Measurements from ENCODE around the gene CLEC16A.
"Not testable (repeated sequence)": the region's sequence is repeated elsewhere in the genome, so short reads cannot be mapped to it uniquely, and the experiment has no call there.

The CLEC16A gene

DNA sequence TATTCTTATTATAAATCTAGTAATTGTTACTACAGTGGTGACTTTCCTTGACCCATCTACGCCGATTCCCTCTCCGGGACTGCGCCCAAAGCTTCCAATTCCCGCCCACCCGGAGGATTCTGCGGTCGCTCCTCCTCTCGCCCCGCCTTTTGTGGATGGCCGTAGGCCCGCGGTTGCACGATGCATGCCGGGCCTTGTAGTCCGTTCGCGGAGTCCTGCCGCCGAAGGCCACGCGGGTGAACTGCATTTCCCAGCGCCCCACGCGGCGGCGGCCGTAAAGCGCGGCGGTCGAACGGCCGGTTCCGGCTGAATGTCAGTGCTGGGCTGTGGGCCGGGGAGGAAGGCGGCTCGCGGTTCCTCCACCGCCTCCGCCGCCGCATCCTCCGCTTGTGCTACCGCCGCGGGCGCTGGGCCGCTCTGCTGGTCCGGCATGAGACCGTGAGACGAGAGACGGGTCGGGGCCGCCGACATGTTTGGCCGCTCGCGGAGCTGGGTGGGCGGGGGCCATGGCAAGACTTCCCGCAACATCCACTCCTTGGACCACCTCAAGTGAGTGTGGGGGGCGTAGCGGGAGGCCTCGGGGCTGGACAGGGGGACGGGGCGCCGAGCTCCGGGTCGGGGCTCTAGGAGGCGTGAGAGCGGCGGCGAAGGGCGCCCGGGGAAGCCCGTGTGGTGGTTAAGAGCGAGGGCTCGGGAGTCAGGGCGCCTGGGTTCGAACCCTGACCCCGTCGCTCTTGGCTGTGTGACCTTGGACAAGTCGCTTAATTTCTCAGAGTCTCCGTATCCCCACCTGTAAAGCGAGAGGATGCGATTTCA, at the start of gene CLEC16A:
Gene CLEC16A (plus strand): TSS at position 316 of the 816 bp plus-strand sequence. CDS start 154 bp downstream, at position 470.
- peak; percentile 80 for FAIRE-seq

GRCh38 chr16:10895053-10895946, 49.1 kb upstream of the CLEC16A start:
- no peak for FAIRE-seq

GRCh38 chr16:10896165-10896564, 48.2 kb upstream of the CLEC16A start:
- no peak for FAIRE-seq

DNA sequence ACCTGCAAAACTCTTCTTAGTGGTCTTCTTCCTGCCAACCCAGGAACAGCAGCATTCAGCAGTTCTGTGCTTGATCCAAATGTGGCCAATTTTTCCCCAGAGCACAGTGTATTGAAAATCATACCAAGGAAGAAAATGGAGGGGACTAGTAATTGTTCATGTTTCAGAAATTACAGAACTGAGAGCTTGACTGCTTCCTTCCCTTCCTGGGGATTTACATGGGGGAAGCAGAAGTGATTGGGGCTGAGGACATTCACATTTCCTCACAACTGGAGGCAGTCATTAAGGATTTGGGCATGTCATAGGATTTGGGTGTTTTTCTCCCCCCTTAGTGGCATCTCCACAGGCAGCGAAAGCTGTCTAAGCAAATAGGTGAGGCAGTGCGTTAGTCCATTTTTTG, 47.6 kb upstream of the CLEC16A start:
- FAIRE-seq: no peak

DNA sequence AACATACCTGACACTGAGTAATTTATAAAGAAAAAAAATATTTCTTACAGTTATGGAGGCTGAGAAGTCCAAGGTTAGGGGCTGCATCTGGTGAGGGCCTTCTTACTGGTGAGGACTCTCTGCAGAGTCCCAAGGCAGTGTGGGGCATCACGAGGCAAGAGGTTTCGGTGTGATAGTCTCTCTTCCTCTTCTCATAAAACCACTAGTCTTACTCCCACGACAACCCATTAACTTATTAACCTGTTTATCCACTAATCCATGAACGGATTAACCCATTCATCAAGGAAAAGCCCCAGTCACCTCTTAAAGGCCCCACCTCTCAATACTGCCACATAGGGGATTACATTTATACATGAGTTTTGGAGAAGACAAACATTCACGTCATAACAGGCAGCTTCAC, 47.2 kb upstream of the CLEC16A start:
- FAIRE-seq: no peak

DNA sequence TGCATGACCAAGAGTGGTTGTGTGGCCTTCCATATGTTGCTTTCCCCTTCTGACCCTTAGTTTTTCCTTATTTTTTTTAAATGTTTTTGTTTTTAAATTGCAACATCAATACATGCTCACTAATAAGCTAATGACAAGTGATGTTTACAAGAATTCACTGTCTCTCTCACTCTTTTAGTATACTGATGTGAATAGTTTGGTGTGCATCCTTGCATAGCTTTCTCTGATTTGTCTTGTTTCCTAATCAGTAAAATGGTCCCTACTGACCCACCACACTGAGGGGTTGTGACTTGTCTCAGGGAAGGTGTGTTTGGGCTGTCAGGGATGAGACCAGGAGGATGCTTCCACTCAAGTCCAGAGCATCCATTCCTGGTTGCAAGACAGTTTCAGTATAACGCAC, 41.4 kb upstream of the CLEC16A start:
- FAIRE-seq: no peak

DNA sequence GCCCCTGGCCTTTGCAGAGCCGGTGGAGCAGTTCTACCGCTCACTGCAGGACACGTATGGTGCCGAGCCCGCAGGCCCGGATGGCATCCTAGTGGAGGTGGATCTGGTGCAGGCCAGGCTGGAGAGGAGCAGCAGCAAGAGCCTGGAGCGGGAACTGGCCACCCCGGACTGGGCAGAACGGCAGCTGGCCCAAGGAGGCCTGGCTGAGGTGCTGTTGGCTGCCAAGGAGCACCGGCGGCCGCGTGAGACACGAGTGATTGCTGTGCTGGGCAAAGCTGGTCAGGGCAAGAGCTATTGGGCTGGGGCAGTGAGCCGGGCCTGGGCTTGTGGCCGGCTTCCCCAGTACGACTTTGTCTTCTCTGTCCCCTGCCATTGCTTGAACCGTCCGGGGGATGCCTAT, 37.9 kb upstream of the CLEC16A start:
- FAIRE-seq: no peak

DNA sequence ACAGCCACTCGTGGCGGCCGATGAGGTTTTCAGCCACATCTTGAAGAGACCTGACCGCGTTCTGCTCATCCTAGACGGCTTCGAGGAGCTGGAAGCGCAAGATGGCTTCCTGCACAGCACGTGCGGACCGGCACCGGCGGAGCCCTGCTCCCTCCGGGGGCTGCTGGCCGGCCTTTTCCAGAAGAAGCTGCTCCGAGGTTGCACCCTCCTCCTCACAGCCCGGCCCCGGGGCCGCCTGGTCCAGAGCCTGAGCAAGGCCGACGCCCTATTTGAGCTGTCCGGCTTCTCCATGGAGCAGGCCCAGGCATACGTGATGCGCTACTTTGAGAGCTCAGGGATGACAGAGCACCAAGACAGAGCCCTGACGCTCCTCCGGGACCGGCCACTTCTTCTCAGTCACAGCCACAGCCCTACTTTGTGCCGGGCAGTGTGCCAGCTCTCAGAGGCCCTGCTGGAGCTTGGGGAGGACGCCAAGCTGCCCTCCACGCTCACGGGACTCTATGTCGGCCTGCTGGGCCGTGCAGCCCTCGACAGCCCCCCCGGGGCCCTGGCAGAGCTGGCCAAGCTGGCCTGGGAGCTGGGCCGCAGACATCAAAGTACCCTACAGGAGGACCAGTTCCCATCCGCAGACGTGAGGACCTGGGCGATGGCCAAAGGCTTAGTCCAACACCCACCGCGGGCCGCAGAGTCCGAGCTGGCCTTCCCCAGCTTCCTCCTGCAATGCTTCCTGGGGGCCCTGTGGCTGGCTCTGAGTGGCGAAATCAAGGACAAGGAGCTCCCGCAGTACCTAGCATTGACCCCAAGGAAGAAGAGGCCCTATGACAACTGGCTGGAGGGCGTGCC, 37.2 kb upstream of the CLEC16A start:
- no peak for FAIRE-seq

GRCh38 chr16:10907757-10908045, 36.7 kb upstream of the CLEC16A start:
- no peak for FAIRE-seq

DNA sequence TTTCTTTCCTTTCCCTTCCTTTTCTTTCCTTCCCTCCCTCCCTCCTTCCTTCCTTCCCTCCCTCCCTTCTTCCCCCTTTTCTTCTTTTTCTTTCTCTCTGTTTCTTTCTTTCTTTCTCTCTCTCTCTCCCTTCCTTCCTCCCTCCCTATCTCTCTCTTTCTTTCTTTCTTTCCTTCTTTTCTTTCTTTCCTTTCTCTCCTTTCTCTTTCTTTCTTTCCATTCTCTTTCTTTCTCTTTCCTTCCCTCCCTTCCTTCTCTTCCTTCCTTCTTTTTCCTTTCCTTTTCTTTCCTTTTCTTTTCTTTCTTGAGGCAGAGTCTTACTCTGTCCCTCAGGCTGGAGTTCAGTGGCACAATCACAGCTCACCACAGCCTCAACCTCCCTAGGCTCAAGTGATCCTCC, 33.1 kb upstream of the CLEC16A start:
- FAIRE-seq: no peak

DNA sequence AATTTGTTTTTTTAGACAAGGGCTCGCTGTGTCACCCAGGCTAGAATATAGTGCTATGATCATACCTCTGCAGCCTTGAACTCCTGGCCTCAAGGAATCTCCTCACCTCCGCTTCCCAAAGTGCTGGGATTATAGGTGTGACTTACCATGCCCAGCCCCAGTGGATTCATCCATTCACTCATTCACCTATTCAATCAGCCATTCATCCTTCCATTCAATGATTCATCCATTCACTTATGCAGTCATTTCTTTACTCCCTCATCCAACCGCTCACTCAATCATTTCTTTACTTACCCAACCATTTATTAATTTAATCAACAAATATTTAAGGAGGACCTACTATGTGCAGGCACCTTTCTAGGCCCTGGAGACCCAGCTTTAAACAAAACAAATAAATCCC, 27.8 kb upstream of the CLEC16A start:
- no peak for FAIRE-seq

DNA sequence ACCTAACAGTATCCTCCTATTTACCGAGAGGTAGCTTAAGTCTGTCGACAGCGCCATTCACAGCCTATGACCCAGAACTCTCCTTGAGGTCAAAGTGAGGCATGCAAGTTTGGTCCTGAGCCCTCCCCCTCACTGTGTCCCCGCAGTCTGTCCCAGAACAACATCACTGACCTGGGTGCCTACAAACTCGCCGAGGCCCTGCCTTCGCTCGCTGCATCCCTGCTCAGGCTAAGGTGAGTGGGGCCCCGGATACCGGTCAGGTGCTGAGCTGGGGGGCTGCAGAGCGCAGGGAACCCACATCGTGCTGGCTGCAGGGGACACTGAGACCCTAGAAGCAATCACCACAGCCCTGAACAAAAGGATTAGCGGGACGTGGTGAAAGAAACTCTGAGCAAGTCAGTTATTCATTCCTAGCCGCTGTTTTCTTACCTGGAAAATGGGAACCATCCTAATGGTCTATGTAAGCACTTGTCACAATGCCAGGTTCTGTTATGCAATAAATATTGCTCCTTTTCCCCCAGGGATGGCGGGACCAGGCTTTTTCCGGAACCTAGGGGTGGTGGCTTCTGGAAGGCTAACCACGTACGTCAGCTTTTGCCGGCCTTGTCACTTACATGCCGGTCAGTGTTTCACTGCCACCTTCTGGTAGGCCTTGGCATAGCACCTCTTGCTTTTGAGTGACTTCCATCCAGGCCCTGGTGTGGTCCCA, 25.9 kb upstream of the CLEC16A start:
- FAIRE-seq: no peak

DNA sequence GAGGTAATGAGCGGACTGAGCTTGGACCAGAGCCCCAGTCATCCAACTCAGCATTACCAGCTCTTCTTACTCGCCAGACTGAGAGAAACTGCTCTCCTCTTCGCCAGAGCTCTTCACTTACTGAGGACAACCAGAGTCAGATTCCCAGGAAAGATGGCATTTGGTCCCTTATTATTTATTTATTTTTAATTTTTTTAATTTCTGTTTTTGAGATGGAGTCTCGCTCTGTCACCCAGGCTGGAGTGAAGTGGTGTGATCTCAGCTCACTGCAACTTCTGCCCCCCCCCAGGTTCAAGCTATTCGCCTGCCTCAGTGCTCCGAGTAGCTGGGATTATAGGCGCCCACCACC, 25.4 kb upstream of the CLEC16A start:
- FAIRE-seq: no peak

DNA sequence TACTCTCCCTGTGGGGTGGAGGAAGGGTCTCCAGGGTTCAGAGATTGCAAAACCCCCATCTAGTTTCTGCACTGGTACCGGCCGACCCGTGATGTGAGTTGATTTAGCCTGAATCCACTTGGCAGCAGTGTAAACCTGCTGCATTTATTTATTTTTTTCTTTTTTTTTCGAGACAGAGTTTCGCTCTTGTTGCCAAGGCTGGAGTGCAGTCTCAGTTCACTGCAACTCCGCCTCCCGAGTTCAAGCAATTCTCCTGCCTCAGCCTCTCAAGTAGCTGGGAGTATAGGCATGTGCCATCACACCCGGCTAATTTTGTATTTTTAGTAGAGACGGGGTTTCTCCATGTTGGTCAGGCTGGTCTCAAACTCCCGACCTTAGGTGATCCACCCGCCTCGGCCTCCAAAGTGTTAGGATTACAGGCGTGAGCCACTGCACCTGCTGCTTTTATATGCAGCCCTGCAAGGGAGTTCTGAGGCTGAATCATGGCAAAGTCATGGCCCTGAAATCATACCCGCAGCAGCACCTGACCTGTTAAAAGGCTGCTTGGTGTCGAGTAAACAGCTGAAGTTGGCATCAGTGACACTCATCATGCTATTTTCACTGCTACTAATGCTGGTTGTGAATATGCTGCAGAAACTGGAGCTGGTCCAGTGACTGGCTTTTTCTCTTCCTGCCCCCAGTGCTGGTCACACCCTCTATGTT, 23.5 kb upstream of the CLEC16A start:
- no peak for FAIRE-seq

DNA sequence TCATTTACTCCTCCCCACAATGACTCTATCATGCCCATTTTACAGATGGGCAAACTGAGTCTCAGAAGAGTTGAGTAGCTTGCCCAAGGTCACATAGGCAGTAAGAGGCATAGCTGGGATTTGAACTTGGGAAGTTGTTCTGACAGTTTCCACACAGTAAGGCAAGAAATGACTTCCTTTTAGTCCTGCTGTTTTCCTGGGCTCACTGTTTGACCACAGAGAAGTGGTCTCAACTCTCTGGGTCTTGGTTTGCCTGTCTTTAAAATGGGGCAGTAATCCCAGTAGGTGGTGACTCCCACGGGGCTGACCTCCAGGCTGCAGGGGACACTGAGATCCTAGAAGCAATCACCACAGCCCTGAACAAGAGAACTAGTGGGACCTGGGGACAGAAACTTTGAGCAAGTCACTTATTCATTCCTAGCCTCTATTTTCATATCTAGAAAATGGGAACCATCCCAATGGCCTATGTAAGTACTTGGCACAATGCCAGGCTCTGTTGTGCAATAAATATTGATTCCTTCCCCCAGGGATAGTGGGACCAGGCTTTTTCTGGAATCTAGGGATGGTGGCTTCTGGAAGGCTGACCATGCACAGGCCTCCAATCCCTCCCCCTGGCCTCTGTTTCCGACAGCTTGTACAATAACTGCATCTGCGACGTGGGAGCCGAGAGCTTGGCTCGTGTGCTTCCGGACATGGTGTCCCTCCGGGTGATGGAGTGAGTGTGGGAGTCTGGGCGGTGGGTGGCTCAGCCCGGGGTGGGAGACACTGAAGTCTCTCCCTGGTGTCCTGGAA, 22.6 kb upstream of the CLEC16A start:
- no peak for FAIRE-seq

DNA sequence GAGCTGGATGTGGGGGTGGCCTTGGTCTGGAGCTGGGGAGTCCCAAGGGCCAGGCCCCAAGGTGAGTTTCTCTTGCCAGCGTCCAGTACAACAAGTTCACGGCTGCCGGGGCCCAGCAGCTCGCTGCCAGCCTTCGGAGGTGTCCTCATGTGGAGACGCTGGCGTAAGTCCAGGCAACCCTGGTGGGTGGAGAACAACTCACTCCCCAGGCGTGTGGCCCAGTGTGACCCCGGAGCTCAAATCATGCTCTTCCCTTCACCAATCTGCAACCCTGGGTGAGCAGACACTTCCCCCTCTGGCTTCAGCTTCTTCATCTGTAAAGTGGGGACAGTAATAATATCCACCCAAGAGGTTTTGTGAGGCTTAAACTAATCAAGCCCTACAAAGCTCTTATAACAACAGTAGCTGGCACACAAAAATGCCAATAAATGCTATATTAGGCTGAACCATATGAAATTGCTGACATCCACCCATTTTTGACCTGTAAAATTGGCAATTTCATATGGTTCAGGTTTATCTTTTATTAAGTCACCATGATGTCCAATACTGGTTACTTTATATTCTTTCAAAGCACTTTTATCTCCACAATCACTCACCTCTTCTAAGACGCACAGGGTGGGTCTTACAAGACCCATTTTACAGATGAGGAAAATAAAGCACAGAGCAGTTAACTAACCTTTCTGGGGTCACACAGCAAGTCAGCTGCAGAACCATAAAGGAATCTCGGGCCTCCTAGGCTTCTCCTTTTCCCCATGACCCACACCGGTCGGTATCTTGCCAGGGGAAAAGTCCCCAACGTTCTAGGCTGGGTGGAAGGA, 21.8 kb upstream of the CLEC16A start:
- FAIRE-seq: no peak

GRCh38 chr16:10923146-10923649, 21.2 kb upstream of the CLEC16A start:
- no peak for FAIRE-seq

DNA sequence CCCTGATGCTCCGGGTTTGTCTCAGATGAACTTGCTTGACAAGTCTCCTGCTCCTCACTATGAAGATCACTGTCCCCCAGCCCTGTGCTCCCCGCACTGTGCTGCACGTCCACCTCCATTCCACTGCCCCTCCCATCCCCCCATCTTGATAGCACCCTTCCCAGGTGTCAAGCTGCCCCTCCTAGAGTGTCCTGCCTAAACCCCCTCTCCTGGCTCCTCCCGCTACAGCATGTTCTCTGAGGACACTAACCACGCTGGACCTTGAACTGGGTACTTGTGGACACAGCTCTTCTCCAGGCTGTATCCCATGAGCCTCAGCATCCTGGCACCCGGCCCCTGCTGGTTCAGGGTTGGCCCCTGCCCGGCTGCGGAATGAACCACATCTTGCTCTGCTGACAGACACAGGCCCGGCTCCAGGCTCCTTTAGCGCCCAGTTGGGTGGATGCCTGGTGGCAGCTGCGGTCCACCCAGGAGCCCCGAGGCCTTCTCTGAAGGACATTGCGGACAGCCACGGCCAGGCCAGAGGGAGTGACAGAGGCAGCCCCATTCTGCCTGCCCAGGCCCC, 20.6 kb upstream of the CLEC16A start:
- no peak for FAIRE-seq

- not testable (repeated sequence) for FAIRE-seq
Observed at GRCh38 chr16:10925285-10925684, 19.1 kb upstream of the CLEC16A start.

- FAIRE-seq: no peak
Observed at GRCh38 chr16:10926094-10926493, 18.3 kb upstream of the CLEC16A start.
